Activated CD4-positive, alpha-beta T cell treated with anti-CD3 and anti-CD28 coated beads, Interleukin-2, amount 50 U/mL, for 24 hours (primary cell): ENCODE data around the gene PRODH2.
"Not testable (repeated sequence)": the region's sequence is repeated elsewhere in the genome, so short reads cannot be mapped to it uniquely, and the experiment has no call there.

ENCODE experiments used
- DNase-seq, 2 donors: peaks; one replicate each; pipeline ENCODE4 v3.0.0-alpha.2; 2020; ENCODE audit warnings: low read depth in 1 of 2, low spot score in 1 of 2

The PRODH2 gene

GRCh38 chr19:35796645-35797542, 15.8 kb downstream of the PRODH2 start:
- DNase-seq, result no peak

- not testable (repeated sequence) for DNase-seq
Measured at GRCh38 chr19:35795564-35795963, 17.1 kb downstream of the PRODH2 start.

GRCh38 chr19:35793381-35794165, 19.1 kb downstream of the PRODH2 start:
- DNase-seq, result no peak

- no peak for DNase-seq
Measured at GRCh38 chr19:35792888-35793287, 19.8 kb downstream of the PRODH2 start.

- no peak for DNase-seq
Measured at GRCh38 chr19:35792312-35792711, 20.3 kb downstream of the PRODH2 start.

- DNase-seq, result no peak
Measured at GRCh38 chr19:35791814-35792279, 20.8 kb downstream of the PRODH2 start.

- no peak for DNase-seq
Measured at GRCh38 chr19:35790981-35791813, 21.4 kb downstream of the PRODH2 start.

- DNase-seq, result no peak
Measured at GRCh38 chr19:35789978-35790944, 22.4 kb downstream of the PRODH2 start.

- DNase-seq, result no peak
Measured at GRCh38 chr19:35789195-35789977, 23.3 kb downstream of the PRODH2 start.

GRCh38 chr19:35788205-35788960, 24.3 kb downstream of the PRODH2 start:
- no peak for DNase-seq

- no peak for DNase-seq
Measured at GRCh38 chr19:35787227-35787799, 25.3 kb downstream of the PRODH2 start.

GRCh38 chr19:35786299-35787160, 26.1 kb downstream of the PRODH2 start:
- no peak for DNase-seq

GRCh38 chr19:35785339-35785627, 27.4 kb downstream of the PRODH2 start:
- no peak for DNase-seq

GRCh38 chr19:35784503-35785338, 27.9 kb downstream of the PRODH2 start:
- DNase-seq, result no peak

- DNase-seq, result no peak
Measured at GRCh38 chr19:35783469-35784434, 28.9 kb downstream of the PRODH2 start.
